Skeletal muscle tissue (tissue), 5 donors: ENCODE measurements around the gene TEX11. TPM values are rescaled to one million over a fixed set of nuclear protein-coding genes. Genes with fewer than 3 reads are reported as not detected.

Source experiments
- H3K27ac ChIP-seq: one replicate; pipeline ENCODE4 v1.7.0; 2013; ENCODE audit warnings: mild to moderate bottlenecking, low read depth, low read length, inconsistent platforms
- H3K27me3 ChIP-seq, 3 donors: one replicate each; pipeline ENCODE4 v1.7.0; 2013; ENCODE audit warnings: low read length in 3 of 3; ENCODE audit not compliant: control insufficient read depth in 3 of 3, insufficient read depth in 3 of 3
- H3K36me3 ChIP-seq, 3 donors: one replicate each; pipeline ENCODE4 v1.7.0; 2013; ENCODE audit warnings: low read length in 3 of 3; ENCODE audit not compliant: control insufficient read depth in 3 of 3, insufficient read depth in 3 of 3
- H3K4me1 ChIP-seq, 3 donors: one replicate each; pipeline ENCODE4 v1.7.0; 2013; ENCODE audit warnings: low read length in 3 of 3, mild to moderate bottlenecking in 3 of 3; ENCODE audit not compliant: control insufficient read depth in 3 of 3, insufficient read depth in 3 of 3
- H3K4me3 ChIP-seq, 3 donors: one replicate each; pipeline ENCODE4 v1.7.0; 2013; ENCODE audit warnings: low read length in 3 of 3
- H3K9ac ChIP-seq, 3 donors: one replicate each; pipeline ENCODE4 v1.7.0; 2013; ENCODE audit warnings: low read length in 3 of 3, mild to moderate bottlenecking in 3 of 3, moderate library complexity in 2 of 3, low read depth in 1 of 3
- H3K9me3 ChIP-seq, 3 donors: one replicate each; pipeline ENCODE4 v1.7.0; 2013; ENCODE audit warnings: low read length in 3 of 3; ENCODE audit not compliant: control insufficient read depth in 3 of 3
- small RNA-seq: library from RNA; depleted of rRNA; stranded (forward); fragments of <200 nt; gene quantifications from one replicate; pipeline ENCODE3, GENCODE V24; 2014
- total RNA-seq: library from RNA; depleted of rRNA; stranded (reverse); fragments of >200 nt; gene quantifications from one replicate; pipeline ENCODE4 v1.2.3, GENCODE V29; 2014
- donor health status: Osteomylitis.

Gene TEX11
- total RNA-seq, 1 donor from 2014 or later, result not detected

DNA sequence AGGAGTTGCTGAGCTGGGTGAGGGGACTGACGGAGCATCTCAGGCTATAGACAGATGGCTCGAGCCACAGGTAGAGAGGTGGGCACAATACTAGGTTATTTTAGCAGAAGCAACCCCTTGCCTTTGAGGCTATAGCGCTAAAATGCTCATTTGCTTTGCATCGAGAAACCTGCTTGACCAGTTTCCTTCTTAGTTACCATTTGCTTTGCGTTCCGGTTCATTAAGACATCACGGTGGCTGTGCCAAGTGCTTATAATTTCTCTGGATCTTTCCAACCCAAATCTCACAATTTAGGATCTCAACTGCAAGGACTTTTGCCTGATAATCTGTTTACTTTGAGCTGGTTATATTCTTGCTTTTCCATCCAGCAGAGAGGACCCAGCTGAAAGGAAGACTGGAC lies 423.0 kb downstream of the TEX11 start:
- Histone ChIP-seq H3K4me3 (no peak overlapping the region), H3K9me3 (no peaks in the 10 kb centered on the region), H3K4me1 (peaks cover 8 to 14% (median 10%) of the 10 kb centered on the region in 3 donors), H3K27ac (no peak overlapping the region), H3K27me3 (no peaks in the 10 kb centered on the region), H3K9ac (no peak overlapping the region), H3K36me3 (no peaks in the 10 kb centered on the region)

DNA sequence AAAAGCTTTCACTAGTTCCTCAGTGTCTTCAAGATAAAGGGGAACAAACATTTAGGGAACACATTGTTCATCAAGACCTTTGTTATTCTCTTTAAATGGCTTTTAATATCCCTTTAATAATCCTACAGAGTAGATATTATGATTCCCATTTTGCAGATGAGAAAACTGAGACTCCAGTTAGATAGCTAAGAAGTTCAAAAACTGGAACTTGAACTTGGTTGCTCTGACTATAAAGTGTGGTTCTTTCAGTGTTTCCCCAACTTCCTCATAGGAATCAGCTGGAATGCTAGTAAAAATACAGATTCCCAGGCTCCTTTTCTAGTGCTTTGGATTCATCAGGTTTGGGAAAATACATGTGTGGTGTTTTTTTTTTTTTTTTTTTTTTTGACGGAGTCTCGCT lies 426.2 kb downstream of the TEX11 start:
- Histone ChIP-seq H3K4me3 (no peak overlapping the region), H3K27ac (no peak overlapping the region), H3K9me3 (no peaks in the 10 kb centered on the region), H3K9ac (no peak overlapping the region), H3K4me1 (peaks cover 15 to 25% (median 17%) of the 10 kb centered on the region in 3 donors), H3K27me3 (no peaks in the 10 kb centered on the region), H3K36me3 (no peaks in the 10 kb centered on the region)

DNA sequence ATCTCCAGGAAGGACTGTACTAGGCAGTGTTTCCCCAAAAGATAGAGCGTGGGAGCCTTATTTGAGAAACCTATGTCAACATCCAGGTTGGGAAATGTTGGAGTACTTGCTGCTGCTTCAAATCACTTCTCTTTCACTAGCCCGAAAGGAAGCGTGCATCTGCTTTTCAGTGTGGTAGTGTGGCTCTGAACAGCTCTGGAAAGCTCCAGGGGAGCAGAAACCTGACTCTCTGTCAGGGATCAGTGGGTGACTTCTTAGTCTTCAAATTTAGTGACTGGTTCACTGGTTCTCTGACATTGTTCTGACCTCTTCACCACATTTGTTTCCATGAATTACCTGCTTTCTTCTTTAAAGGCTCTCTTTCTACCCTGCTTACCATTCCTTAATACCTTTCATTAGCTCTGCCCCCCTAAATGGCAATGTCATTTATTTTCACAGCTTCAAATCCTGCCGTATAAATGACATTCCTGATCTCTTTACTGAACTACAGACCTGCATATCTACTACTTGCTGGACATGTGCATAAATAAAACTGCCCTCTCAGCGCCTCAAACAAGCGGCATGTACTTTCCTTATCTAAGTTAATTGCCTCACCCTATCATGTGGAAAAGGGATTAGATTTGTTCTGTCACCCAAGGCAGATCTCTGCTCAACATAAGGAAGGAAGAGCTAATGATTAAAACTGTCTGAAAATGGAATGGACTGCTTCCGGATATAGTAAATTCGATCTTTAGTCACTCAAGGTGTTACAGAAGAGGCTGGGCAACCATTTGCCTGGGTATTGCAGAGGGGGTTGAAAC lies 426.8 kb downstream of the TEX11 start:
- Histone ChIP-seq H3K4me3 (no peak overlapping the region), H3K27ac (peak overlapping the region; percentile 37), H3K27me3 (no peaks in the 10 kb centered on the region), H3K4me1 (peaks cover 15 to 25% (median 17%) of the 10 kb centered on the region in 3 donors), H3K9ac (peak overlapping the region in 2 of 3 donors; percentile 18 to 51), H3K9me3 (no peaks in the 10 kb centered on the region), H3K36me3 (no peaks in the 10 kb centered on the region)

DNA sequence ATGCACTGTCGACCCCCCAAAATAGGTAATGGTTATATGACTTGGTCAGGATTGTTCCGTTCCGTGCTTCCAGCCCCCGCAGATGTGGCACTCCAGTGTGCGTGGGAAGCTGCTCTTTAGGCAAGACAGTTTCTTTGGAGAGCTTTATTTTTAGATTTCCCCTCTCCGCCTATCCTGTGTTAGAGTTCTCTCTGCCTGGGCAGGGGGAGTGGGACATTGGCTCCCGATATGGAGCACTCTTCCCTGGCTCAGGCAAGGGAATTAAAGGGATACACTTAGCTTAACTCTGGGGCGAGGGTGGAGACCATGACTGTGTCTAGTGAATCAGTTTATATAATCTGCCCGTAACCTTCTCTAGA lies 427.9 kb downstream of the TEX11 start:
- Histone ChIP-seq H3K9me3 (no peaks in the 10 kb centered on the region), H3K4me1 (peaks cover 15 to 25% (median 17%) of the 10 kb centered on the region in 3 donors), H3K9ac (peak overlapping the region in 1 of 3 donors; percentile 68), H3K36me3 (no peaks in the 10 kb centered on the region), H3K27me3 (no peaks in the 10 kb centered on the region), H3K4me3 (peak overlapping the region in 2 of 3 donors; percentile 25 to 52), H3K27ac (peak overlapping the region; percentile 37)

DNA sequence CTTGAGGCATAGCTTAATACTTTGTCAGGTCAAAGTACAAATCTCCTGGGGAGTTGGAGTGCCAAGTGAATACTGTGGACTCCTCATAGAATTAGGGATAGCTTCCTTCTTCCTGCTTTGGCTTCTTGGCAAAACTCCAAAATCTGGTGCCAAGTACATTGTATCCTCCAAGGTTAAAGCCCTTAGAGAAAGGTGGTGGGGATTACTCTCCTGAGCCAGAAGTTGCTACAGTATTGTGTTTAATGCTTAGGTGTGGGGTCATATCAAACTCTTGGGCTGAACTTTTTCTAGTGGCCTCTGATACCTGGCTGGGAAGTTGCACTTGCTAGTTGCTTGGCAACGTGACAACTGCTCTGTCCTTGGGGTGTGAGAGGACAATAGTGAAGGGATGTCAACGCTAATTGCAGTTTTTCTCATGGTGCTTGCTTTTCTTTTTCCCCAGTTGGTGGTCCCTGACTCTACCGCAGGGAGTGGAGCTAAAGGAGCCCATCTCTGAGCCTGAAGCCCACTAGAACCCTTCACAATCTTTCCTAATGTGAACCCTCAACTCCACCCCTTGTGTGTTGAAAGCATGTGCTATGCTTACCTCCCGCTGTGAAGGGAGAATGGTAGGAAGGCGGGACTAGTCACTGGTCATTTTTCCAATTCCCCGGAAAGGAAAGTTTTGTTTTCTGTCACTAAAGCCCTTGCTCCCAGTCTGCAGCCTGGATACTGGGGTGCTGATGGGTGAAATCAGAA lies 428.4 kb downstream of the TEX11 start:
- peaks cover 15 to 25% (median 17%) of the 10 kb centered on the region in 3 donors for H3K4me1 ChIP-seq
- H3K27me3 ChIP-seq, result no peaks in the 10 kb centered on the region
- H3K9ac ChIP-seq, result peak overlapping the region in 1 of 3 donors; percentile 68
- H3K4me3 ChIP-seq, result peak overlapping the region in 2 of 3 donors; percentile 25 to 52
- no peak overlapping the region for H3K27ac ChIP-seq
- no peaks in the 10 kb centered on the region for H3K9me3 ChIP-seq
- H3K36me3 ChIP-seq, result no peaks in the 10 kb centered on the region

DNA sequence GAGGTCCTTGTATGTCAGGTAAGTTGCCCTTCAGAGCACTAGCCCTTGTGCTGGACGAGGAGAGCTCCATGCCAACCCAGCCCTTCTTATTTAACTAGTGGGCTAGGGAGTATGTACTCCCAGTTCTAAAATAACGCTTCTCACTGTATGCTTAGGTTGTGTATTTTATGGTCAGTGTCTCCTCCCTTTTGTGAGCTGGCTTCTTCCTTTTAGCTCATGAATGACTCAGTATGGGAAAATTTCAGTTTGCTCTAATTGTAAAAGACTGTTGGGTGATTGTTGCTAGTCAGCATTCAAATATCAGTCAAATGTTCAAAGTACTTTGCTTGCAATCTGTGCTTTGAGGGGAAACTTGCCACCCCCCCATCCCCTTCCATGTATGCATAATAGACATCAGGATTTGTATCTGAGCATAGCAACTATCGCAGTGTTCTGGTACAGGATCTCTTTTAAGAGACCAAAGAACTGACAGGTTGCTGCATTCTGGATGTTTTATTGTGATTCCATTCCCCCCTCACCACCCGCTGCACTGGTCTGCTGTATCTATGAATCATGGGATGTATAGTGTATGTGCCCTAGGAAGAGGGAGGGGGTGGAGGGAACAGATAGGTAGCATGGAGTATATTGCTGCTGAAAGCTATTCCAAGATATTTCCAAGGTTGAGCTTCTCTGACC lies 429.1 kb downstream of the TEX11 start:
- Histone ChIP-seq H3K9ac (no peak overlapping the region), H3K4me3 (no peak overlapping the region), H3K4me1 (peaks cover 15 to 25% (median 17%) of the 10 kb centered on the region in 3 donors), H3K27me3 (no peaks in the 10 kb centered on the region), H3K27ac (no peak overlapping the region), H3K9me3 (no peaks in the 10 kb centered on the region), H3K36me3 (no peaks in the 10 kb centered on the region)

Small RNA genes within 50 kb of the gene (small RNA-seq; reads per million reads assigned to genes)
- gene SNORD3E, result not detected

Other genes starting within 250 kb of the TEX11 start
- 0.52 TPM for gene SLC7A3, start 22.4 kb upstream of the TEX11 start, total RNA-seq
- 37.6 TPM for gene SNX12, start 159.6 kb upstream of the TEX11 start, total RNA-seq
- gene FOXO4, start 187.1 kb upstream of the TEX11 start, total RNA-seq, result 30.3 TPM
- gene CXorf65, start 198.0 kb upstream of the TEX11 start, total RNA-seq, result not detected
- gene IL2RG, start 202.9 kb upstream of the TEX11 start, total RNA-seq, result 1.0 TPM
- gene MED12, start 209.9 kb upstream of the TEX11 start, total RNA-seq, result 37.6 TPM
- 1.0 TPM for gene NLGN3, start 236.1 kb upstream of the TEX11 start, total RNA-seq